ENCODE measurements around the gene BID.

BID gene

GRCh38 chr22:17739196-17739975, 34.9 kb downstream of the BID start:
- H3K4me3 ChIP-seq (ENCODE audit: control insufficient read depth, low read depth, low read length): no peak overlapping the region
- TF ChIP-seq CTCF (IDR thresholded peaks at IDR 0.05; ENCODE audit: control insufficient read depth, insufficient read depth, low read depth, low read length, missing control alignments): no peak
- no peak for DNase-seq (ENCODE audit: low read depth)

GRCh38 chr22:17738386-17739128, 35.7 kb downstream of the BID start:
- H3K4me3 ChIP-seq (ENCODE audit: control insufficient read depth, low read depth, low read length): no peak overlapping the region
- DNase-seq (ENCODE audit: low read depth): no peak
- no peak for TF ChIP-seq CTCF (IDR thresholded peaks at IDR 0.05; ENCODE audit: control insufficient read depth, insufficient read depth, low read depth, low read length, missing control alignments)

GRCh38 chr22:17734187-17734586, 40.1 kb downstream of the BID start:
- no peak overlapping the region for H3K4me3 ChIP-seq (ENCODE audit: control insufficient read depth, low read depth, low read length)
- no peak for TF ChIP-seq CTCF (IDR thresholded peaks at IDR 0.05; ENCODE audit: control insufficient read depth, insufficient read depth, low read depth, low read length, missing control alignments)
- DNase-seq (ENCODE audit: low read depth): peak; percentile 31

- TF ChIP-seq CTCF (IDR thresholded peaks at IDR 0.05; ENCODE audit: control insufficient read depth, insufficient read depth, low read depth, low read length, missing control alignments): no peak
- no peak for DNase-seq (ENCODE audit: low read depth)
Observed at GRCh38 chr22:17733466-17733865, 40.8 kb downstream of the BID start.

GRCh38 chr22:17732251-17732854, 41.9 kb downstream of the BID start:
- no peak for DNase-seq (ENCODE audit: low read depth)
- TF ChIP-seq CTCF (IDR thresholded peaks at IDR 0.05; ENCODE audit: control insufficient read depth, insufficient read depth, low read depth, low read length, missing control alignments): no peak

More at GRCh38 chr22:17733466-17733865, 40.8 kb downstream of the BID start:
- H3K4me3 ChIP-seq (ENCODE audit: control insufficient read depth, low read depth, low read length): no peak overlapping the region

GRCh38 chr22:17729561-17729960, 44.7 kb downstream of the BID start:
- no peak for DNase-seq (ENCODE audit: low read depth)
- no peak overlapping the region for H3K4me3 ChIP-seq (ENCODE audit: control insufficient read depth, low read depth, low read length)
- TF ChIP-seq CTCF (IDR thresholded peaks at IDR 0.05; ENCODE audit: control insufficient read depth, insufficient read depth, low read depth, low read length, missing control alignments): no peak

More at GRCh38 chr22:17732251-17732854, 41.9 kb downstream of the BID start:
- no peak overlapping the region for H3K4me3 ChIP-seq (ENCODE audit: control insufficient read depth, low read depth, low read length)
